HG03066 (cell line): ENCODE measurements around the gene C8B.

Source experiments
- ATAC-seq: cut with Tn5 transposase; IDR thresholded peaks from one replicate; pipeline ENCODE4 v1.9.1; 2021; ENCODE audit warnings: low read depth; ENCODE audit not compliant: unreplicated experiment

The C8B gene

GRCh38 chr1:56934430-56935060, 31.3 kb downstream of the C8B start:
- no peak for ATAC-seq

GRCh38 chr1:56933606-56934005, 32.2 kb downstream of the C8B start:
- ATAC-seq = no peak

- ATAC-seq = no peak
Measured at GRCh38 chr1:56933161-56933560, 32.7 kb downstream of the C8B start.

- ATAC-seq = no peak
Measured at GRCh38 chr1:56931686-56932085, 34.1 kb downstream of the C8B start.

- no peak for ATAC-seq
Measured at GRCh38 chr1:56931211-56931610, 34.6 kb downstream of the C8B start.

- no peak for ATAC-seq
Measured at GRCh38 chr1:56929492-56929891, 36.3 kb downstream of the C8B start.

GRCh38 chr1:56927986-56928385, 37.8 kb downstream of the C8B start:
- ATAC-seq = no peak

GRCh38 chr1:56927171-56927570, 38.6 kb downstream of the C8B start:
- ATAC-seq = no peak

GRCh38 chr1:56925193-56925592, 40.6 kb downstream of the C8B start:
- no peak for ATAC-seq

- no peak for ATAC-seq
Measured at GRCh38 chr1:56924116-56924515, 41.7 kb downstream of the C8B start.

- no peak for ATAC-seq
Measured at GRCh38 chr1:56923201-56923600, 42.6 kb downstream of the C8B start.

GRCh38 chr1:56922507-56922906, 43.3 kb downstream of the C8B start:
- ATAC-seq = no peak

GRCh38 chr1:56922070-56922469, 43.7 kb downstream of the C8B start:
- no peak for ATAC-seq

GRCh38 chr1:56921479-56921878, 44.3 kb downstream of the C8B start:
- no peak for ATAC-seq

- no peak for ATAC-seq
Measured at GRCh38 chr1:56920591-56921001, 45.2 kb downstream of the C8B start.

GRCh38 chr1:56917356-56917755, 48.5 kb downstream of the C8B start:
- no peak for ATAC-seq

GRCh38 chr1:56916630-56917029, 49.2 kb downstream of the C8B start:
- no peak for ATAC-seq

GRCh38 chr1:56915960-56916359, 49.9 kb downstream of the C8B start:
- ATAC-seq = no peak

- ATAC-seq = no peak
Measured at GRCh38 chr1:56912325-56912724, 53.5 kb downstream of the C8B start.

- no peak for ATAC-seq
Measured at GRCh38 chr1:56911098-56911938, 54.5 kb downstream of the C8B start.

- no peak for ATAC-seq
Measured at GRCh38 chr1:56910441-56910985, 55.3 kb downstream of the C8B start.
